HEK293 (cell line): Measurements from ENCODE around the gene PPARG.
A peak's percentile ranks its signal among the peaks of the same experiment; 100 is the strongest.

Source experiments
- EGR2 ChIP-seq: fragments of 450-650 bp; formaldehyde crosslinking; IDR thresholded peaks from 2 replicates; pipeline ENCODE4 v1.5.1; 2016; ENCODE audit warnings: low read depth, missing biosample characterization, missing genetic modification characterization
- FEZF1 ChIP-seq: fragments of 450-650 bp; formaldehyde crosslinking; IDR thresholded peaks from 2 replicates; pipeline ENCODE4 v1.5.1; 2016; ENCODE audit warnings: missing biosample characterization, missing genetic modification characterization
- GLIS1 ChIP-seq: fragments of 450-650 bp; formaldehyde crosslinking; IDR thresholded peaks from 2 replicates; pipeline ENCODE4 v1.5.1; 2016; ENCODE audit warnings: missing biosample characterization, missing genetic modification characterization
- GLIS2 ChIP-seq: fragments of 450-650 bp; formaldehyde crosslinking; IDR thresholded peaks from 2 replicates; pipeline ENCODE4 v1.5.1; 2016; ENCODE audit warnings: missing biosample characterization, missing genetic modification characterization
- PRDM1 ChIP-seq: fragments of 450-650 bp; formaldehyde crosslinking; IDR thresholded peaks from 2 replicates; pipeline ENCODE4; 2016; ENCODE audit warnings: missing biosample characterization, missing genetic modification characterization
- PRDM2 ChIP-seq: fragments of 450-650 bp; formaldehyde crosslinking; IDR thresholded peaks from 2 replicates; pipeline ENCODE4 v1.5.1; 2016; ENCODE audit warnings: missing biosample characterization, missing genetic modification characterization, borderline replicate concordance
- TSHZ1 ChIP-seq: fragments of 450-650 bp; formaldehyde crosslinking; IDR thresholded peaks from 2 replicates; pipeline ENCODE4 v1.5.1; 2016; ENCODE audit warnings: missing biosample characterization, missing genetic modification characterization, borderline replicate concordance
- ZBTB48 ChIP-seq: fragments of 450-650 bp; formaldehyde crosslinking; IDR thresholded peaks from 2 replicates; pipeline ENCODE4 v1.5.1; 2016; ENCODE audit warnings: missing biosample characterization, missing genetic modification characterization
- ZEB2 ChIP-seq: fragments of 450-650 bp; formaldehyde crosslinking; IDR thresholded peaks from 2 replicates; pipeline ENCODE4 v1.5.1; 2016; ENCODE audit warnings: missing biosample characterization, missing genetic modification characterization
- ZFHX2 ChIP-seq: fragments of 450-650 bp; formaldehyde crosslinking; conservative IDR thresholded peaks from 2 replicates; pipeline ENCODE4 v1.5.1; 2016; ENCODE audit warnings: missing biosample characterization, missing genetic modification characterization
- ZNF121 ChIP-seq: fragments of 450-650 bp; formaldehyde crosslinking; IDR thresholded peaks from 2 replicates; pipeline ENCODE4 v1.5.1; 2016; ENCODE audit warnings: missing biosample characterization, missing genetic modification characterization
- ZNF155 ChIP-seq: fragments of 450-650 bp; formaldehyde crosslinking; IDR thresholded peaks from 2 replicates; pipeline ENCODE4 v1.5.1; 2016; ENCODE audit warnings: missing biosample characterization, missing genetic modification characterization
- ZNF175 ChIP-seq: fragments of 450-650 bp; formaldehyde crosslinking; IDR thresholded peaks from 2 replicates; pipeline ENCODE4 v1.5.1; 2016; ENCODE audit warnings: missing biosample characterization, missing genetic modification characterization
- ZNF335 ChIP-seq: fragments of 450-650 bp; formaldehyde crosslinking; conservative IDR thresholded peaks from 2 replicates; pipeline ENCODE4 v1.5.1; 2016; ENCODE audit warnings: missing biosample characterization, missing genetic modification characterization
- ZNF426 ChIP-seq: fragments of 450-650 bp; formaldehyde crosslinking; IDR thresholded peaks from 2 replicates; pipeline ENCODE4 v1.5.1; 2017; ENCODE audit warnings: missing biosample characterization, missing genetic modification characterization, mild to moderate bottlenecking, inconsistent platforms, moderate library complexity
- ZNF488 ChIP-seq: fragments of 450-650 bp; formaldehyde crosslinking; IDR thresholded peaks from 2 replicates; pipeline ENCODE4 v1.5.1; 2016; ENCODE audit warnings: missing biosample characterization, missing genetic modification characterization
- ZNF548 ChIP-seq: fragments of 450-650 bp; formaldehyde crosslinking; IDR thresholded peaks from 2 replicates; pipeline ENCODE4 v1.5.1; 2016; ENCODE audit warnings: missing biosample characterization, missing genetic modification characterization
- ZNF561 ChIP-seq: fragments of 450-650 bp; IDR thresholded peaks from 2 replicates; pipeline ENCODE4 v1.5.1; 2018; ENCODE audit warnings: missing biosample characterization, missing genetic modification characterization, borderline replicate concordance
- ZNF571 ChIP-seq: fragments of 450-650 bp; formaldehyde crosslinking; IDR thresholded peaks from 2 replicates; pipeline ENCODE4 v1.5.0; 2017; ENCODE audit warnings: missing biosample characterization, missing genetic modification characterization
- ZNF596 ChIP-seq: fragments of 450-650 bp; IDR thresholded peaks from 2 replicates; pipeline ENCODE4 v1.5.0; 2018; ENCODE audit warnings: missing biosample characterization, mild to moderate bottlenecking, missing genetic modification characterization, moderate library complexity
- ZNF621 ChIP-seq: fragments of 450-650 bp; formaldehyde crosslinking; IDR thresholded peaks from 2 replicates; pipeline ENCODE4 v1.5.1; 2017; ENCODE audit warnings: missing biosample characterization, missing genetic modification characterization
- ZNF664 ChIP-seq: fragments of 450-650 bp; formaldehyde crosslinking; IDR thresholded peaks from 2 replicates; pipeline ENCODE4 v1.5.1; 2016; ENCODE audit warnings: missing biosample characterization, missing genetic modification characterization
- ZNF670 ChIP-seq: fragments of 450-650 bp; formaldehyde crosslinking; IDR thresholded peaks from 2 replicates; pipeline ENCODE4 v1.5.1; 2016; ENCODE audit warnings: missing biosample characterization, missing genetic modification characterization, low read depth
- ZNF692 ChIP-seq: fragments of 450-650 bp; formaldehyde crosslinking; IDR thresholded peaks from 2 replicates; pipeline ENCODE4 v1.5.1; 2016; ENCODE audit warnings: missing biosample characterization, missing genetic modification characterization
- ZNF785 ChIP-seq: fragments of 450-650 bp; formaldehyde crosslinking; IDR thresholded peaks from 2 replicates; pipeline ENCODE4 v1.5.1; 2016; ENCODE audit warnings: missing biosample characterization, missing genetic modification characterization
- ZNF830 ChIP-seq: fragments of 450-650 bp; IDR thresholded peaks from 2 replicates; pipeline ENCODE4 v1.5.0; 2018; ENCODE audit warnings: missing biosample characterization, missing genetic modification characterization, low read depth, mild to moderate bottlenecking, moderate library complexity

The PPARG gene

GRCh38 chr3:12444582-12445471 is 156.0 kb downstream of the PPARG start (continued):
- TF ChIP-seq ZNF155 (tag by site-specific recombination) (no peak), GLIS2 (tag by site-specific recombination) (peak; percentile 48), PRDM1 (tag by site-specific recombination) (peak; percentile 60), ZNF548 (no peak), ZNF664 (peak; percentile 96), ZBTB48 (tag by site-specific recombination) (0 out of 2 replicates have a peak, but pooled peaks have one; percentile 15), ZNF571 (no peak), TSHZ1 (tag by site-specific recombination) (no peak), PRDM2 (tag by site-specific recombination) (no peak), ZNF670 (tag by site-specific recombination) (no peak), ZNF830 (tag by site-specific recombination) (no peak), ZNF596 (tag by site-specific recombination) (no peak), ZNF426 (tag by site-specific recombination) (no peak), ZNF692 (tag by site-specific recombination) (peak; percentile 89), ZFHX2 (tag by site-specific recombination) (peak; percentile 58), ZNF121 (tag by site-specific recombination) (no peak), ZNF335 (tag by site-specific recombination) (peak; percentile 26; the same call in 1 of the 2 replicates), FEZF1 (tag by site-specific recombination) (0 out of 2 replicates have a peak, but pooled peaks have one; percentile 15), ZEB2 (tag by site-specific recombination) (no peak), ZNF175 (tag by site-specific recombination) (no peak), ZNF488 (tag by site-specific recombination) (no peak), EGR2 (tag by site-specific recombination) (0 out of 2 replicates have a peak, but pooled peaks have one; percentile 29), ZNF785 (tag by site-specific recombination) (0 out of 2 replicates have a peak, but pooled peaks have one; percentile 37), GLIS1 (tag by site-specific recombination) (peak; percentile 93), ZNF561 (tag by site-specific recombination) (no peak), ZNF621 (tag by site-specific recombination) (no peak)
